H1 (cell line): ENCODE data around the gene FTCDNL1. TPM values are rescaled to one million over a fixed set of nuclear protein-coding genes. Genes with fewer than 3 reads are reported as not detected.

ENCODE experiments used
- polyA plus RNA-seq, 7 experiments: library from polyadenylated mRNA; depleted of rRNA in 3 of 7; stranded (reverse) in 5 of 7; unstranded in 2 of 7; fragments of >200 nt in 5 of 7; fragments of 200-250 nt in 2 of 7; gene quantifications; 1 replicate in 5 of 7; 2 replicates in 1 of 7; 4 replicates in 1 of 7; pipeline versions ENCODE4 v1.2.1 to v1.2.3, GENCODE V29; 2011 to 2013; ENCODE audit warnings: missing spikeins in 2 of 7, mixed read lengths in 2 of 7
- total RNA-seq: library from RNA; stranded (reverse); fragmentation: NEBNext Ultra II Directional; extraction: Animal tissue kit (Norgen Biotek cat#: 25700); gene quantifications from 2 replicates; pipeline ENCODE4 v1.2.1, GENCODE V29; 2021
- TF ChIP-seq, protein P1 (sequence below): fragments of 300-600 bp; sonication (generic); IDR thresholded peaks from 2 replicates; pipeline ENCODE4 v1.7.1; 2012; ENCODE audit warnings: low read length, moderate library complexity, mild to moderate bottlenecking, inconsistent platforms; ENCODE audit not compliant: insufficient replicate concordance

FTCDNL1 gene
- total and polyA plus RNA-seq, 2 of the 8 experiments (the other 6 are each of a cell fraction or from before 2014, with no cell fraction given): 0.41 to 0.97 TPM

- TF ChIP-seq, protein P1, sequence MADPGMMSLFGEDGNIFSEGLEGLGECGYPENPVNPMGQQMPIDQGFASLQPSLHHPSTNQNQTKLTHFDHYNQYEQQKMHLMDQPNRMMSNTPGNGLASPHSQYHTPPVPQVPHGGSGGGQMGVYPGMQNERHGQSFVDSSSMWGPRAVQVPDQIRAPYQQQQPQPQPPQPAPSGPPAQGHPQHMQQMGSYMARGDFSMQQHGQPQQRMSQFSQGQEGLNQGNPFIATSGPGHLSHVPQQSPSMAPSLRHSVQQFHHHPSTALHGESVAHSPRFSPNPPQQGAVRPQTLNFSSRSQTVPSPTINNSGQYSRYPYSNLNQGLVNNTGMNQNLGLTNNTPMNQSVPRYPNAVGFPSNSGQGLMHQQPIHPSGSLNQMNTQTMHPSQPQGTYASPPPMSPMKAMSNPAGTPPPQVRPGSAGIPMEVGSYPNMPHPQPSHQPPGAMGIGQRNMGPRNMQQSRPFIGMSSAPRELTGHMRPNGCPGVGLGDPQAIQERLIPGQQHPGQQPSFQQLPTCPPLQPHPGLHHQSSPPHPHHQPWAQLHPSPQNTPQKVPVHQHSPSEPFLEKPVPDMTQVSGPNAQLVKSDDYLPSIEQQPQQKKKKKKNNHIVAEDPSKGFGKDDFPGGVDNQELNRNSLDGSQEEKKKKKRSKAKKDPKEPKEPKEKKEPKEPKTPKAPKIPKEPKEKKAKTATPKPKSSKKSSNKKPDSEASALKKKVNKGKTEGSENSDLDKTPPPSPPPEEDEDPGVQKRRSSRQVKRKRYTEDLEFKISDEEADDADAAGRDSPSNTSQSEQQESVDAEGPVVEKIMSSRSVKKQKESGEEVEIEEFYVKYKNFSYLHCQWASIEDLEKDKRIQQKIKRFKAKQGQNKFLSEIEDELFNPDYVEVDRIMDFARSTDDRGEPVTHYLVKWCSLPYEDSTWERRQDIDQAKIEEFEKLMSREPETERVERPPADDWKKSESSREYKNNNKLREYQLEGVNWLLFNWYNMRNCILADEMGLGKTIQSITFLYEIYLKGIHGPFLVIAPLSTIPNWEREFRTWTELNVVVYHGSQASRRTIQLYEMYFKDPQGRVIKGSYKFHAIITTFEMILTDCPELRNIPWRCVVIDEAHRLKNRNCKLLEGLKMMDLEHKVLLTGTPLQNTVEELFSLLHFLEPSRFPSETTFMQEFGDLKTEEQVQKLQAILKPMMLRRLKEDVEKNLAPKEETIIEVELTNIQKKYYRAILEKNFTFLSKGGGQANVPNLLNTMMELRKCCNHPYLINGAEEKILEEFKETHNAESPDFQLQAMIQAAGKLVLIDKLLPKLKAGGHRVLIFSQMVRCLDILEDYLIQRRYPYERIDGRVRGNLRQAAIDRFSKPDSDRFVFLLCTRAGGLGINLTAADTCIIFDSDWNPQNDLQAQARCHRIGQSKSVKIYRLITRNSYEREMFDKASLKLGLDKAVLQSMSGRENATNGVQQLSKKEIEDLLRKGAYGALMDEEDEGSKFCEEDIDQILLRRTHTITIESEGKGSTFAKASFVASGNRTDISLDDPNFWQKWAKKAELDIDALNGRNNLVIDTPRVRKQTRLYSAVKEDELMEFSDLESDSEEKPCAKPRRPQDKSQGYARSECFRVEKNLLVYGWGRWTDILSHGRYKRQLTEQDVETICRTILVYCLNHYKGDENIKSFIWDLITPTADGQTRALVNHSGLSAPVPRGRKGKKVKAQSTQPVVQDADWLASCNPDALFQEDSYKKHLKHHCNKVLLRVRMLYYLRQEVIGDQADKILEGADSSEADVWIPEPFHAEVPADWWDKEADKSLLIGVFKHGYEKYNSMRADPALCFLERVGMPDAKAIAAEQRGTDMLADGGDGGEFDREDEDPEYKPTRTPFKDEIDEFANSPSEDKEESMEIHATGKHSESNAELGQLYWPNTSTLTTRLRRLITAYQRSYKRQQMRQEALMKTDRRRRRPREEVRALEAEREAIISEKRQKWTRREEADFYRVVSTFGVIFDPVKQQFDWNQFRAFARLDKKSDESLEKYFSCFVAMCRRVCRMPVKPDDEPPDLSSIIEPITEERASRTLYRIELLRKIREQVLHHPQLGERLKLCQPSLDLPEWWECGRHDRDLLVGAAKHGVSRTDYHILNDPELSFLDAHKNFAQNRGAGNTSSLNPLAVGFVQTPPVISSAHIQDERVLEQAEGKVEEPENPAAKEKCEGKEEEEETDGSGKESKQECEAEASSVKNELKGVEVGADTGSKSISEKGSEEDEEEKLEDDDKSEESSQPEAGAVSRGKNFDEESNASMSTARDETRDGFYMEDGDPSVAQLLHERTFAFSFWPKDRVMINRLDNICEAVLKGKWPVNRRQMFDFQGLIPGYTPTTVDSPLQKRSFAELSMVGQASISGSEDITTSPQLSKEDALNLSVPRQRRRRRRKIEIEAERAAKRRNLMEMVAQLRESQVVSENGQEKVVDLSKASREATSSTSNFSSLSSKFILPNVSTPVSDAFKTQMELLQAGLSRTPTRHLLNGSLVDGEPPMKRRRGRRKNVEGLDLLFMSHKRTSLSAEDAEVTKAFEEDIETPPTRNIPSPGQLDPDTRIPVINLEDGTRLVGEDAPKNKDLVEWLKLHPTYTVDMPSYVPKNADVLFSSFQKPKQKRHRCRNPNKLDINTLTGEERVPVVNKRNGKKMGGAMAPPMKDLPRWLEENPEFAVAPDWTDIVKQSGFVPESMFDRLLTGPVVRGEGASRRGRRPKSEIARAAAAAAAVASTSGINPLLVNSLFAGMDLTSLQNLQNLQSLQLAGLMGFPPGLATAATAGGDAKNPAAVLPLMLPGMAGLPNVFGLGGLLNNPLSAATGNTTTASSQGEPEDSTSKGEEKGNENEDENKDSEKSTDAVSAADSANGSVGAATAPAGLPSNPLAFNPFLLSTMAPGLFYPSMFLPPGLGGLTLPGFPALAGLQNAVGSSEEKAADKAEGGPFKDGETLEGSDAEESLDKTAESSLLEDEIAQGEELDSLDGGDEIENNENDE: no peak
- TF ChIP-seq, all 59 proteins: peak for 0
Observed at GRCh38 chr2:199765646-199766045, 85.3 kb downstream of the FTCDNL1 start (continued).
